ENCODE data around the gene FOXK1.

The FOXK1 gene

DNA sequence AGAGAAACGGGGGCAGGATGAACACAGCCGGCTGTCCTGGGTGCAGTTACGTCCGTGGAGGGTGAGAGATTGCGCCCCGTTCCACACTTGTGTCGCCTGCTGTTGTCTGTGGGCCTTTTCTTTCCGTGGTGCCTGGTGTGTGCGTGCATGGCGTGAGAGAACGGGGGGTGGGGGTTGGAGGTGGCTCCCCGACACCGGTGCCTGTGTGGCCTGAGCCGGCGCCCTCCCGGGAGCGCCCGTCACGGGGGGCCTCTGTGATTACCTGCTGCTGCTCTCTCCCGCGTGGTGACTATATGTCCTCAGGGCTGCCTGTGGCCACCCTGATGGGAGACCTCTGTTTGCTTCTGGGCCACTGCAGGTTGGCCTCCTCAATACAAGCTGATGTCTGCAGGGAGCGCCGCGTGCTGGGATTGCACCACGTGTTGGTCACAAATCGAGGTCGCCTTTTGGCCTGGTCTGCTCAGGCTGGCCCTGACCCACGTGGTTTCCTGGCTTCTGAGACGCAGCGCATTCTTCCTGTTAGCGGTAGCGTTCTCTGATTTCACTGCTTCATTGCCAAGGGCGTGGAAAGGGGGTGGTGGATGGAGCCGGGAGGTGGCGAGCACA is 82.4 kb downstream of the FOXK1 start:
- no peak for DNase-seq (ENCODE audit: low read depth, low spot score)

DNA sequence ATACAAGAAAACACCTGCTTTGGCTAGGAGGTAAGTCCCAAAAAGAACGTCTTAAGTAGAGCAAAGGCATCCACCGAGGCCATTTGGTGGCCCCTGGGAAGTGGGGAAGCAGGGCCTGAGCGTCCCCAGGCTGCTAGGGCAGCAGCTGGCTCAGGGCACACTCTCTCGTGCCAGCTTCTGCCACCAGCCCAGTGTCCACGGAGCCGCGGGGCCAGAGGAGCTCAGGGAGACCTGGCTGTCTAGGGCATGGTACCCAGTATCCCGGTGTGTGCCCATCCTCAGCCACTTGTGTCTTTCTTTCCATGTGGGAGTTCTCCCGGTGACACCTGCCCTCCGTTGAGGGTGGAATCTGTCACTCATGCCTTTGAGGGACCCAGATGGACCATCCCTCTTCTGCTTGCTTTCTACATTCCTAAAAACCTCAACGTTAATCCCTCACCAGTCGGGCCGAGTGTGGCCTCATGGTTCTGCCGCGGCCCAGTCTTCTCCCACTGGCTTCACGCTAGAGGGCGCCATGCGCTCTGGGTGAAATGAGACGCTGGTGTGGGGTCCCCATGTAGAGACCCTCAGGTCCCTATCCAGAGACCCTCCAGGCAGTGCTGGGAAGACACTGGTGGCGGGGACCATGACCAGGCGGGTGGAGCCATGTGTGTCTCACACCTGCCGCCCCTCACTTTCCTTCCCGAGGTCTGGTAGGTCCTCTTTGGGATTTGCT is 83.8 kb downstream of the FOXK1 start:
- DNase-seq (ENCODE audit: low read depth, low spot score), result no peak

DNA sequence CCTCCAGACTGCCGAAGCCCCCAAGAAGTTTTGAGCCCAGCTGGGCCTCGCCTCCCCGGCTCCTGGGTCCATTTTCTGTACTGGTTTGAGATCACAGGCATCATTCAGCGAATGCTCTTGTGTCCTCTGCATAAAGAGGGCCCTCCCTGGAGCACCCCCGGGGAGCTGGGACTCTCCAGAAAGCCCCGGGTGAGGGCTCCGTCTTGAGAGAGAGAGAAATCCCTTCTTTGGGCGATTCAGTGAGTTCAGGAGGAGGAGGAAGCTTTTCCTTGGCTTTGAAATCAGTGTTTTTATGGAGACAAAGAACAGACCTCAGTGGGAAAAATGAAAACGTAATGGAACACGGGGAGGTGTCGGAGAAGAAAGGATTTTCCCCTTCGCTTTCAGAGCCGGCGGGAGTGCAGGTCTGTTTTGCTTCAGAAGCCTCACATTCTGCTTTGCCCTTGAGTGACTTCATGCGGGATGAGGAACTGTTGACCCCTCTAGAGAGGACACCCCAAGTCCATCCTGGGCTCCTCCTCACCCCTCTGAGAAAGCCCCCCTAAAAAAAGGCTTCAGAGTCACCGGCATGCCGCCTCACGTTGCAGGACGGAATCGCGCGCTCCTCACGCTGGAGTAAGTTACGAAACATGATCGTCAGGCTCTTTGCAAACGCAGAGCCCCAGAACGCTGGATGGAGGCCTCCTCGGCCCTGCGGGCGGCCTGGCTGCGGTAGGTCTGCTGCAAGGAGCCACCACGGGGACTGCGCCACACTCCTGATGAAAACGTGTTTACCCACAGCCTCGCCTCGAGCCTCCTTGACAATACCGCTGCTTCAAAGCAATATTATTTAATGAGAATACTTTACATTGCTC is 84.8 kb downstream of the FOXK1 start:
- no peak for DNase-seq (ENCODE audit: low read depth, low spot score)

DNA sequence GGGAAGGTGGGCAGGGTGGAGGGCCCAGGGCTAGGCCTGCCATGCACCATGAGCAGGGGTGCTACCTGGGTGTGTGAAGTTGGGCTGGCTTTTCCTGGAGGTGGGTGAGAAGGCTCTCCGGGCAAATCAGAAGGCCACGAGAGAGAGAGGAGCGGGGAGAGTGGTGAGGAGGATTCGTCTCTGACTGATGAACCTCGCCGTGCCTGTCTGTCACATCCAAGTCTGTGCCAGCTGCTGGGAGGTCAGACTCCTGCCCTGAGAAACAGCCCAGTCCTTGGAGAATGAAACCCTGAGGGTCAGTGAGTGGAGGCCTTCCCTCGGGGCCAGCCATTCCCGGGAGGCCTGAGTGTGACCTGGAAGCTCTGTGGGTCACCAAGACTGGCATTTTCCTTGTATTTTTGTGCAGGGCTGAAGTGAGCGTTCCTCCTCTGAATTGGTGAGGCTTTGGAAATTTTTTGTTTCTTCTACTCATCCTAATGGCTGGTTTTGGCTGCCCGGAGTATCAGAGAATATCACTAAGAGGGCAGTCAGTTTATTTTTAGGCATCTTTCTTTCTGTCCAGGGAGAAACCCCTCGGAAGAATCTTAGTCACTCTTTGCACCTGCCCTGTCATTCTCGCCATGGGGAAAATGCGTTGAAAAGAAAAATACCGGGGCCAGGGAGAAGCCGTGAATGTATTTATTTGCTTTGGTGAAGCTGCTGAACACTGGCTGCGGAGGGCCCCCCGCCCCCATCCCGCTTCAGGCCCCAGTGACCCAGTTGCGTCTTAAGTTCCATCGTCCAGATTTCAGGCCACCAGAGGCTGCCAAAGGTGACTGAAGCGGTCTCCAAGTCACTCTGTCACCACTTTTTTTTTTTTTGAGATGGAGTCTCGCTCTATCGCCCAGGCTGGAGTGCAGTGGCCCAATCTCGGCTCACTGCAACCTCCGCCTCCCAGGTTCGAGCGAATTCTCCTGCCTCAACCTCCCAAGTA is 86.8 kb downstream of the FOXK1 start:
- DNase-seq (ENCODE audit: low read depth, low spot score), result no peak

DNA sequence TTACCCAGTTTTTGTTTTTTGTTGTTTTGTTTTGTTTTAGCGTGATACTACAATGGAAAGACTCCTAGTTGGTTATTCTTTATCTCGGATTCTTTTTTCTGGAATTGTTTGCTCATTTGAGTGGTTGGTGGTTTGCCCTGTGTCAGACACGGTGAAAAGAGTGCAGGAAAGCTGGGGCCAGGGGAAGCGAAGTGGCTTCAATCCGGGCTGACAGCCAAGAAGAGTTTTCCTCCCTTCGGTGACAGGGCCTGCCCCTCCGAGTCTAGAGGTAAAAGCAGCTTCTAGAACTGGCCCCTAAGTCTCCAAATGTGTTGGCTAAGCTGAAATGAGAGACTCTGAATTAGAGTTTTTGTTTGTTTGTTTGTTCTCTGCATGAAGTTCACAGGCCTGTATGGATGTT is 87.7 kb downstream of the FOXK1 start:
- DNase-seq (ENCODE audit: low read depth, low spot score), result no peak

DNA sequence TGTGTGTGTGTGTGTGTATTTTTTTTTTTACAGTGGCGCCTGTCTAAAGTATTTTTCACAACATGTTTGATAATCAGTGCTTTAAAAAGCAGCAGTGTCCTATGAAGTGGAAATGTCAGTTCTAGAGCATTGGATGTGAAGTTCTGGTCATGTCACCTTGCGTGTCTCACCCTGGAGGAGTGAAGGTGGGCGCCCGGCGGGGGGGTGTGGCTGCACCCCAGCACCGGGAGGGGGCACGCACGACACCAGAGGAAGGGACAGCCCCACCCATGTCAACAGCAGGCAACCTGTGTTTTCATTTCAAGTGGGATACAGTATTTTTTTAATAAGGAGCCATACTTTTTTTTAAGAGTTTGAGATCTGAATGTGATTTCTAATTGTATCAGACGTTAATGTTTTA is 88.8 kb downstream of the FOXK1 start:
- no peak for DNase-seq (ENCODE audit: low read depth, low spot score)

DNA sequence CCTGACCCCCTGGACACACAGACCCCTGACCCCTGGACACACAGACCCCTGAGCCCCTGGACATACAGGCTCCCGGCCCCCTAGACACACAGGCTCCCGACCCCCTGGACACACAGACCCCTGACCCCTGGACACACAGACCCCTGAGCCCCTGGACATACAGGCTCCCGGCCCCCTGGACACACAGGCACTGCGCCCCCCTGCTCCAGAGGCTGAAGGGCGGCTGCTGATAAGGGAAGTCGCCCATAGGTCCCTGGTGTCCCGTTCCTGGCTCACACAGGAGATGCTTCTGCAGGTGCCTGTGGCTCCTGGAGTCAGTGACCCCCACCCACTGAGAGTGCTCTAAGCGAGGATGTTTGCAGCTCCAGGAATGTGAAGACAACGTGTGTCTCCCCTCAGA is 89.6 kb downstream of the FOXK1 start:
- DNase-seq (ENCODE audit: low read depth, low spot score), result no peak

DNA sequence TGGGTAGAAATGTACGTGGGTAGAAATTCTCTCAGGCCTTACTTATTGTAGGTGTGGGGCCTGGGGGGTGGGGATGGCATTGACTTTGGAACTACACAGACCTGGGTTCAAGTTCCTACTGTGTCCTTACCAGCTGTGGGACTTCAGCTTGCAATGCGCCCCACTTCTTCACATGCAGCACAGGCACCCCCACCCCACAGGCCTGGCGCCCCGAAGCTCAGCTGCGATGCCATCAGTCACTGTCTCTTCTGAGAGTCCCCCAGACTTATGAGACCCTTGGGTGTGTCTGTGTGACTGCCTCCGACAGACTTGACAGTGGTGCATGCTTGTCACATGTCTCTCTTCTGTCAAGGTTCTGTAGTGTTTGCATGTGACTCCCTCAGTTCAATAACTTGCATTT is 90.2 kb downstream of the FOXK1 start:
- DNase-seq (ENCODE audit: low read depth, low spot score), result no peak

DNA sequence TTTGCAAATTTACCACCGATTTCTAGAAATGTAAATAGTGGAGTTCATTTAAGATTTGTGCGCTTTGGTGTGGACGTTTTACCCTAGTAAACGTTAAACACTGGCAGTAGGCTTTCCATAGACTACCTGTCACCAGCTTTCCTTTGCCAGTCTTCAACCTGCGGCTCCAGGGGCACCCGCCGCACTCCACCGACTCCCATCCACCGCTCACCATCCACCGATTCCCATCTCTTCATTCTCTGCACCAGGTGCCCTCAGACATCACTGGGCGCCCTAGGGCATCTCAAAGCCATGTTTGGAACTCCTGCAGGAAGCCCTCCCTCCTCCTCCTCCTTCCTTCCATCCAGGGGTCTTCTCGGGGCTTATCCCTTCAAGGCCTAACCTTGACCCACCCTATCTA is 91.9 kb downstream of the FOXK1 start:
- DNase-seq (ENCODE audit: low read depth, low spot score), result no peak

DNA sequence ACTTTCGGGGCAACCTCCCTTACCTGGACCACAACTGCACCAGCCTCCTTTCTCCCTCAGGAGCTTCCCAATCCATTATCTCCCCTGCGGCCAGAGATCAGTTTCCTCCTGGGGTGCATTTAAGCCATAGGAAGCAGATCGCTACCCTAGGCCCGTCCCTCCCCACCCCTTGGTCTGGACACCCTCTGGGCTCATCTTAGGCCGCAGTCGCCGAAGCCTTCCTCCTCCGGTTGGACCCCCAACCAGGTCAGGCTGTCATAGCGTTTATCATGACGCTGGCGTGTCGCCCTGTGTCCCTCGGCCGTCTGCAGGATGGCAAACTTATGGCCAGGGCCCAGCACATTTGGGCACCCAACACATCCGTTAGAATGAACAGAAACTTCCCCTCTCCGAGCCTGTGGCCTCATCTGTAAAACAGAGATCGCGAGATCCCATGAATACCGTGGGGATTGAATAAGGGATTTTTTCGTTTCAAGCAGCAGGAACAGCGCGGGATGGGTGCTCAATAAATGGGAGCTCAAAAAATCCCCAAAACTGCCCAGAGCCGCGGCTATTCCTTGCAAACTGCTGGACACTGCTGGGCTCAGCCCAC is 92.7 kb downstream of the FOXK1 start:
- peak; percentile 36 for DNase-seq (ENCODE audit: low read depth, low spot score)

DNA sequence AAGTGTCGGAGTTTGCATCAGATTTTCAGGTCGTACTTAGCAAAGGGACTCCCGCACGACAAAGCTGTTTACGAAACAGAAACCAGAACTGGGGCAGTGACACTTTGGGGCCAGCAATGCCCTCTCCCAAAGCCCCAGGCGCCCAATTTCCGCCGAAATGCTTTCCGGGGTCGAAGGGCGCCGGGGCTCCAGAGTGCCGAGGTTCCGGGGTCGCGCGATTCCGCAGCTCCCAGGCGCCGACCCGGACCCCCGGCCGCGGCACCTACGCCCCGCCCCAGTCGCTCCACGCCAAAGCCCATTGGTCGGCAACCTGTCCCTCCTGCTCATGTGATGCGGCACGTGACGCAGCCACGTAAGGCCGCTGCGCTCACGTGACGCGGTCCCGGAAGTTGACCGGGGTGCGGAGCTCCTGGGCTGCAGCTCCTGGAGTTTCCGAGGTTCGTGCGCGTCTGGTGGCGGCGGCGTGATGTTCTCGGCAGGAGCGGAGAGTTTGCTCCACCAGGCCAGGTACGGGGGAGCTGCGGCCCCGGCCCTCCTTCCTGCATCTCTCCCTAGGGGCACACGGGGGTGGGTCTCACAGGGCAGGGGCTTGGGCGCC is 93.3 kb downstream of the FOXK1 start, which contains the start of gene AP5Z1:
Gene AP5Z1 (plus strand): TSS at position 374 of the 598 bp plus-strand sequence. CDS start 93 bp downstream, at position 467.
- DNase-seq (ENCODE audit: low read depth, low spot score), result peak; percentile 88

DNA sequence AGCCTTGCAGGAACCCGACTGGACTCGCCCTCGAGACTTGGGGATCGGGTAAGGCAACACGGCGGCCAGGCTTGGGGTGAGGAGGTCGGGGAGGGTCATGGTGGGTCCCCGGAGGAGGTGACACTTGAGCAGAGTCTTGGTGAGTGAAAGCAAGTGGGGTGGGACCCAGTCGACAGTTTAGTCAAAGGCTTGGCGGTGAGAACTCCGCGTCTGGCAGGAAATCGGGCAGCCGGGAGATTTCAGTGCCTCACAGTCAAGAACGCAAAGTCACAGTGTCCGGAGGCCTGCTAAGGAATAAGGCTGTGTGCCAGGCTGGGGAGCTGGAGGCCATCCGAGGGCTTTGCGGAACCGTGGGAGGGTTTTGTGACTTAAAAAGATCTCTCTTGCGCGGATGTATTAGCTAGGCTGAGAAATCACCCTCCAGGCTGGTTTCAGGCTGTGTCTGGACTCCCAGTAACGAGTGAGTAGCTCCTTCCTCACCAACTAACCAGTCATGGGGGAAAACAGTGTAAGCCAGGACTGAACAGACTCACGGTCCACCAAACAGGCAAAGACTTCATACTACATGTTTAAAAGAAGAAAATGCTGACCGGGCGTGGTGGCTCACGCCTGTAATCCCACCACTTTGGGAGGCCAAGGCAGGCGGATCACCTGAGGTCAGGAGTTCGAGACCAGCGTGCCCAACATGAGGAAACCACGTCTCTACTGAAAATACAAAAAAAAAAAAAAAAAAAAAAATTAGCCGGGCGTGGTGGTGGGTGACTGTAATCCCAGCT is 93.9 kb downstream of the FOXK1 start:
- no peak for DNase-seq (ENCODE audit: low read depth, low spot score)

DNA sequence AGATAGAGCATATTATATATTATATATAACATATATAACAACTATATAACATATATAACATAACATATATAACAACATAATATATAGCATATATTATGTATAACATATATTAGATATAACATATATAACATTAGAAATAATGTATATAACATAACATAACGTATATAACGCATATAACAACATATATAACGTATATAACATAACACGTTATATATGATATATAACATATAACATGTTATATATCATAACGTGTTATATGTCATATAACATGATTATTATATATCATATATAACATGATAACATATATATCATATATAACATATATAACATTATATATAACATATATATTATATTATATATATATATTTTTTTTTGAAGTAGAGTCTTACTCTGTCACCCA is 97.0 kb downstream of the FOXK1 start:
- DNase-seq (ENCODE audit: low read depth, low spot score), result no peak

DNA sequence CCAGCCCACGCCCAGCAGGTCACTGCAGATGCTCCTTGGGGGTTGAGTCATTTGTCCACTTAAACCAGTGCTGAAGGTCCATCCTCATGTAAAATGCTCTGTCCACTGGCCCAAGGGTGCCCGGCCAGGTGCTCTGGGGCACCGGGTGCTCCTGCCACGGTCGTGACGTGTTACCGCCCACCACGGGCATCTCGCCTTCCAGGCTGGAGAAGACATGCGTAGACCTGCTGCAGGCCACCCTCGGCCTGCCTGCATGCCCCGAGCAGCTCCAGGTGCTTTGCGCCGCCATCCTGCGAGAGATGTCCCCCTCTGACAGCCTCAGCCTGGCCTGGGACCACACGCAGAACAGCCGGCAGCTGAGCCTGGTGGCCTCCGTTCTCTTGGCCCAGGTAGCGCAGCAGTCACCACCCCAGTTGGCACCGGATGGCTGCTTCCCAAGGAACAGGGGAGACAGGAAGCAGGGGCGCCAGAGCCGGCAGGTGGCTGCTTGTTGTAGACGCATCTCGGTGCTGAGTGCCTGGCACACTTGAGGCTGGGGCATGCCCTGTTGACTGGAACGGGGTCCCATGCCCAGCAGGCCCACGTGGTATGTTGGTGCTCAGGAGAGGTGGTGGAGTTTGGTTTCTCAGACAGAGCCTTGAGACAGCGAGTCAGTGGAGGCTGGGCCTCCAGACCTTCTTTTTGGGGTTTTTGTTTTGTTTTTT is 99.4 kb downstream of the FOXK1 start:
- no peak for DNase-seq (ENCODE audit: low read depth, low spot score)

DNA sequence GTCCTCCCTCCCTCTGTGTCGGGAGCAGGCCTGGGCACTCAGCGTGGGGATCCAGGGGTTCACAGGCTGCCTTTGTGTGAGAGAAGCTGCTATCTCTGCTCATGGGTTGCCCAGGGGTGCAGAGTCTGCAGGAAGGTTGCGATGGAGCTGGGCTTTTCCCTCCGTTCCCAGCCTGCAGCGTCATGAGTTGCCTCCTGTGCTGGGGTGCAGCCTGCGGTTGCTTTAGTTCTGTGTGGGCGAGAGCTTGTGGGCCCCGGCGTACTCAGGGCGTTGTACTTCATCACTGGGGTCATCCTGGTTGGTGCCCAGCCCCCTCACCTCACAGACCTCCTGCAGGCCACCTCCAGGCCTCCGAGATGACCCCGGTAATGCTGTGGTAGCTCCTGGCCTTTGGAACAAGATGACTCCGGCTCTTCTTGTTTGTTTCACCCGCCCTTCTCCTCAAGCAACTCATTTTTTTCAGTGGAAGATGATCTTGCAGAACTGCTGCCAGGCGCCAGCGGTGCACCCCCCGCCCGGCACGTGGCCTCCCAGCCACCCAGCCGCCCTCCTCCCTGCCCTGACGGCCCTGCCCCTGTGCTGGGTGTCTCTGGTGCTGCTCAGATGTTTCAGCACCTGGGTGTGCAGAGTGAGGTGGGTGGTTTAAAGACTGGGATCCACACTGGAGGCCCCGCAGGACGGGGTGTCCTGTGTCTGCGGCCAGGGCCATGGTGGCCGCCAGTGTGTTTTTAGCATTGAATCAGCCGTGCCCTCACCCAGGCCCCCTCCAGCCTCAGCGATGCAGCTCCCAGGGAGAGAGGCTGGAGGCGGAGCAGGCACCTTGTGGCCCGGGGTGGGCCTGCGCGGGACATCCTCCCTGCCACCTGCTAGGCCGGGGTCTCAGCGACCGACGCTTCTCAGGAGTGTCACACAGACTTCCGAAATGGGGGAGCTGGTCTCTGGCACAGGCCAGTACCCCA is 100.5 kb downstream of the FOXK1 start:
- DNase-seq (ENCODE audit: low read depth, low spot score), result no peak

DNA sequence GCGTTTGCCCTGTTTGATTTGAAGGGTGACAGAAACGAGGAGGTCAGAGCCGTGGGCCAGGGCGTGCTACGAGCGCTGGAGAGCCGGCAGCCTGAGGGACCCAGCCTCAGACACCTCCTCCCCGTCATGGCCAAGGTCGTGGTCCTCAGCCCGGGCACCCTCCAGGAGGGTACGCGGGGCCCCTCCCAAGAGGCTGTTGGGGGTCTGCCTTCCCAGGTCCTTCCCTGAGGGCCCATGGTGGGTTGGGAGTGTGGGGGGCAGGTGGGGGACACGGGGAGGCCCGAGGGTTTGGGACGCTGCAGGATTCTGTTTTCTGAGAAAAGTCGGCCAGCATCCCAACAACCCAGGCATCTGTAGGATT is 101.2 kb downstream of the FOXK1 start:
- no peak for DNase-seq (ENCODE audit: low read depth, low spot score)

DNA sequence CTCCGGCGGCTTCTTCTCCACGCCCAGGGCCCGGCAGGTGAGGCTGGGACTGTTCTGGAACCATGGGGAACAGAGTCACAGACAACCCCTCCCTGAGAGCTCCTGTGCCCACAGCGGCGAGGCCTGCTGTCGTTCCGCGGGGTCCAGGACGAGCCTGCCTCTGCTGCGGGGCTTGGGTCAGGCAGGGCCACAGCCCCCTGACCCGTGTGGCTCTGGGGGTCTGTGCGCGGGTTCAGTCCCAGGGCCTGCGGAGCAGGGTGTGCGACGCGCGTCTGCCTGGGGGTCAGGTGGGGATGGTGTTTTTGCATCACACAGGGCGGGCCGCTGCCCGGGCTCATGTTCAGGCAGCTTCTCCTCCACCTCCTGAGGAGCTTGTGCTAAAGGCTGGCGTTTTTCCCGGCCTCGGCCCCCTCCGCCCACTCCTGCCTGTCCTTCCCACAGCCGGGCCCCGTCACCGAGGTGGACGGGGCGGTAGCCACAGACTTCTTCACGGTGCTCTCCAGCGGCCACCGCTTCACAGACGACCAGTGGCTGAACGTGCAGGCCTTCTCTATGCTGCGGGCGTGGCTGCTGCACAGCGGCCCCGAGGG is 101.8 kb downstream of the FOXK1 start:
- DNase-seq (ENCODE audit: low read depth, low spot score), result no peak

DNA sequence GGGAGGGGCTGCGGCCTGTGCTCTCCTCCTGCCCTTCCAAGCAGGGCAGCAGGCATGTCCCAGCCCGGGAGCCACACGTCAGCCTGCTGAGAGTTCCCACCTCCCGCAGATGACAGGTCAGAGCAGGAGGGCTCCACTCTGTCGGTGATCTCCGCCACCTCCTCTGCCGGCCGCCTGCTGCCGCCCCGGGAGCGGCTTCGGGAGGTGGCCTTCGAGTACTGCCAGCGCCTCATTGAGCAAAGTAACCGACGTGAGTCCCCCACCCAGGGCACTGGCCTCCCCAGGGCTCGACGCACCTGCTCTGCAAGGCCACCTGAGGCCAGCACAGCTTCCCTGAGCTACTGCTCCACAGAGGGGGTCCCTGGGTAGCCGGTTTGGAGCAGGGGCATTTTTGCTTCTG is 102.7 kb downstream of the FOXK1 start:
- no peak for DNase-seq (ENCODE audit: low read depth, low spot score)
